Stomach (tissue), 4 donors: ENCODE data around the gene ARL3.

ENCODE experiments used
- EP300 ChIP-seq: sonication (generic); formaldehyde crosslinking; IDR thresholded peaks from one replicate; pipeline ENCODE4 v1.6.1; 2017; ENCODE audit warnings: antibody characterized with exemption
- POLR2A ChIP-seq, 4 donors: fragments of 450-650 bp; IDR thresholded peaks; one replicate each; pipeline ENCODE4 v1.6.1; 2016; ENCODE audit warnings: antibody characterized with exemption in 4 of 4, control low read depth in 2 of 4, mild to moderate bottlenecking in 1 of 4, moderate library complexity in 1 of 4
- POLR2AphosphoS5 ChIP-seq, 3 donors: sonication (generic); formaldehyde crosslinking; IDR thresholded peaks; one replicate each; pipeline ENCODE4 v1.6.1; 2016; ENCODE audit warnings: antibody characterized with exemption in 3 of 3
- TF ChIP-seq, protein P1 (sequence below), 7 experiments: fragments of 450-650 bp in 4 of 7; fragments of 200-600 bp in 3 of 7; sonication (generic) in 3 of 7; IDR thresholded peaks; one replicate each; pipeline ENCODE4 v1.5.1; 2016 to 2019; ENCODE audit warnings: antibody characterized with exemption in 7 of 7, control low read depth in 2 of 7, mild to moderate bottlenecking in 1 of 7

DNA sequence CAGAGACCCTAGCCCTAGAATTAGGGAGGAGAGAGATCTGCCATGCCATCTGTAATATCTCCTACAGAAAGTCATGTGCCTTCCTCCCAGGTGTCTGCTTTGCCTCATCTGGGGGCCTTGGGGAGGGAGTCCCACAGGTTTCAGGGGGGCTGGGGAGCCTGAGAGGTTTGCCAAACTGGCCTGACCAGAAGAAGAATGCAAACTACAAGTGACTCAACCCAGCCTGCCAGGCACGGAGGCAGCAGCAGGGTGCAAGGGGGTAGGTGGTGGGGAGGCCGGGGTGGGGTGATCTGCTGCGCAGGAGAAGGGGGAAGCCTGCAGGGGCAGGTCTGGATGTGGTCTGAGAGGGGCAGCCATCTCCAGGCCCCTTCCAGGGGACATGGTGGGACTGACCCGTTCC lies 79.5 kb downstream of the ARL3 start:
- no peak for TF ChIP-seq POLR2A (IDR thresholded peaks at IDR 0.05)
- TF ChIP-seq, protein P1, sequence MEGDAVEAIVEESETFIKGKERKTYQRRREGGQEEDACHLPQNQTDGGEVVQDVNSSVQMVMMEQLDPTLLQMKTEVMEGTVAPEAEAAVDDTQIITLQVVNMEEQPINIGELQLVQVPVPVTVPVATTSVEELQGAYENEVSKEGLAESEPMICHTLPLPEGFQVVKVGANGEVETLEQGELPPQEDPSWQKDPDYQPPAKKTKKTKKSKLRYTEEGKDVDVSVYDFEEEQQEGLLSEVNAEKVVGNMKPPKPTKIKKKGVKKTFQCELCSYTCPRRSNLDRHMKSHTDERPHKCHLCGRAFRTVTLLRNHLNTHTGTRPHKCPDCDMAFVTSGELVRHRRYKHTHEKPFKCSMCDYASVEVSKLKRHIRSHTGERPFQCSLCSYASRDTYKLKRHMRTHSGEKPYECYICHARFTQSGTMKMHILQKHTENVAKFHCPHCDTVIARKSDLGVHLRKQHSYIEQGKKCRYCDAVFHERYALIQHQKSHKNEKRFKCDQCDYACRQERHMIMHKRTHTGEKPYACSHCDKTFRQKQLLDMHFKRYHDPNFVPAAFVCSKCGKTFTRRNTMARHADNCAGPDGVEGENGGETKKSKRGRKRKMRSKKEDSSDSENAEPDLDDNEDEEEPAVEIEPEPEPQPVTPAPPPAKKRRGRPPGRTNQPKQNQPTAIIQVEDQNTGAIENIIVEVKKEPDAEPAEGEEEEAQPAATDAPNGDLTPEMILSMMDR (IDR thresholded peaks at IDR 0.05), result no peak
- no peak for TF ChIP-seq EP300
- no peak for TF ChIP-seq POLR2AphosphoS5 (IDR thresholded peaks at IDR 0.05)
